Measurements from ENCODE around the gene COL3A1. TPM values are rescaled to one million over a fixed set of nuclear protein-coding genes. Genes with fewer than 3 reads are reported as not detected.
A peak's percentile ranks its signal among the peaks of the same experiment; 100 is the strongest.

Gene COL3A1
- 6.2 and 11.0 TPM in 2 replicates for total RNA-seq

GRCh38 chr2:188974164-188974563 lies at the start of gene COL3A1:
Gene COL3A1 (plus strand): TSS chr2:188974373. CDS start chr2:188974490, 117 bp downstream.

Small RNA genes lying within 50 kb of the gene (small RNA-seq; reads per million reads assigned to genes)
- 0.53 reads per million, percentile 33 among the genes with 10 or more reads in this experiment for gene MIR1245A

Other genes with a start within 250 kb of the COL3A1 start
- gene COL5A2, start 205.4 kb downstream of the COL3A1 start, total RNA-seq = 107 and 136 TPM in 2 replicates